CD4-positive, alpha-beta T cell (primary cell): ENCODE data around the gene RPTOR. TPM values are rescaled to one million over a fixed set of nuclear protein-coding genes. Genes with fewer than 3 reads are reported as not detected.

Source experiments
- ATAC-seq: fragments of 200-7000 bp; cut with Tn5 transposase; one replicate; pipeline ENCODE4 v1.10.0; 2022; ENCODE audit warnings: mild to moderate bottlenecking; ENCODE audit not compliant: poor library complexity
- CTCF ChIA-PET: fragments of 350-600 bp; sonication (Branson Sonifier 250); formaldehyde crosslinking; loops from one replicate; lab custom pipeline; 2021; ENCODE audit warnings: antibody characterized with exemption, inconsistent platforms; lab: Charles Lee
- POLR2A ChIA-PET: fragments of 350-600 bp; sonication (Branson Sonifier 250); formaldehyde crosslinking; loops from one replicate; lab custom pipeline; 2021; ENCODE audit warnings: antibody characterized with exemption, inconsistent platforms; lab: Charles Lee
- DNase-seq, 14 experiments: peaks; one replicate each; pipeline ENCODE4 v3.0.0-alpha.2; 2013 to 2020; ENCODE audit warnings: mixed read lengths in 2 of 14
- H3K27ac ChIP-seq, 2 donors: one replicate each; pipeline versions ENCODE4 v1.5.1 to v1.7.0; 2013; ENCODE audit warnings: low read length in 2 of 2, low read depth in 1 of 2, mild to moderate bottlenecking in 1 of 2
- H3K27me3 ChIP-seq, 2 experiments: 1 replicate in 1 of 2; 2 replicates in 1 of 2; pipeline versions ENCODE4 v1.6.1 to v1.7.0; 2013; ENCODE audit warnings: low read length in 2 of 2, control low read depth in 1 of 2, mild to moderate bottlenecking in 1 of 2, moderate library complexity in 1 of 2; ENCODE audit not compliant: insufficient read depth in 2 of 2, control insufficient read depth in 1 of 2
- H3K36me3 ChIP-seq: one replicate; pipeline ENCODE4 v1.6.1; 2013; ENCODE audit warnings: low read length, control low read depth; ENCODE audit not compliant: insufficient read depth
- H3K4me1 ChIP-seq: one replicate; pipeline ENCODE4 v1.6.1; 2013; ENCODE audit warnings: low read length, control low read depth; ENCODE audit not compliant: insufficient read depth
- H3K4me3 ChIP-seq: one replicate; pipeline ENCODE4 v1.5.1; 2013; ENCODE audit warnings: mild to moderate bottlenecking, low read length, moderate library complexity
- H3K9me3 ChIP-seq, 2 experiments: 1 replicate in 1 of 2; 2 replicates in 1 of 2; pipeline versions ENCODE4 v1.6.1 to v1.7.0; 2013; ENCODE audit warnings: low read length in 2 of 2, mild to moderate bottlenecking in 2 of 2, control low read depth in 1 of 2, moderate library complexity in 1 of 2; ENCODE audit not compliant: control insufficient read depth in 1 of 2, insufficient read depth in 1 of 2
- H3K27ac Mint-ChIP-seq: one replicate; pipeline ENCODE4 v1.8.0; 2020; ENCODE audit warnings: mixed read lengths
- H3K27me3 Mint-ChIP-seq: one replicate; pipeline ENCODE4 v1.8.0; 2021; ENCODE audit warnings: mixed read lengths
- H3K36me3 Mint-ChIP-seq: one replicate; pipeline ENCODE4 v1.8.0; 2021; ENCODE audit warnings: low read depth, mixed read lengths
- H3K4me1 Mint-ChIP-seq: one replicate; pipeline ENCODE4 v1.8.0; 2021; ENCODE audit warnings: low read depth, mixed read lengths
- H3K4me3 Mint-ChIP-seq: one replicate; pipeline ENCODE4 v1.8.0; 2020; ENCODE audit warnings: mild to moderate bottlenecking, mixed read lengths
- H3K9me3 Mint-ChIP-seq: one replicate; pipeline ENCODE4 v1.8.0; 2020; ENCODE audit warnings: mixed read lengths
- intact Hi-C, 2 experiments: fragments of 100-400 bp; cut with DNase I in 1 of 2; cut with micrococcal nuclease in 1 of 2; formaldehyde crosslinking; loops; one replicate each; pipeline versions ENCODE4 v1.15.1 to v1.9.0; 2023 to 2025; cut with DNase I, micrococcal nuclease
- total RNA-seq, 174 experiments: library from RNA in 2 of 174; stranded (reverse) in 2 of 174; gene quantifications; one replicate each; pipeline ENCODE4 v1.2.3 and lab custom pipeline; 2021 to 2026
- TF ChIP-seq, protein P1 (sequence below): fragments of 200-600 bp; IDR thresholded peaks from one replicate; pipeline ENCODE4 v1.8.0; 2022; ENCODE audit warnings: antibody characterized with exemption, mild to moderate bottlenecking

The RPTOR gene
- total RNA-seq, 2 experiments from 2014 or later, result 45.0 to 47.1 TPM

DNA sequence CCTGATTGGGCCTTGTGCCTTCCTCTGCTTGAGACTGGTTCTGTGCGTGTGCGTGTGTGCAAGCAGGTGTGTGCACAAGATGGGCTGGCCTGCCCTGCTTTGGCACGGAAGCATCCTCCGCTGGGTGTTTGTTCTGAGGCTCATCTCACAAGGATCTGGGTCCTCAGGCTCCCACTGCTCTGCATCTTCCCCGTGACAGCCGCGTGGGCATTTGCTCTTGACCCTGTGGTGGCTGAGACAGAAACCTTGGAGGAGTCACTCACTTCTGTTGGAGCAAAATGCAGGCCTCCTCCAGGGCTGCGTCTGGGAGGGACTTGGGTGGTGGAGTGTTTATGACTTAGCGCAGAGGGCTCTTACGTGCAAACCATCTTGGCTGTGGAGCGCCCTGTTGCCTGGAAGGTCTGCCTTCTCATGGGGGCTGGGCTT is 119.2 kb downstream of the RPTOR start:
- no peaks in the 10 kb centered on the region for H3K9me3 ChIP-seq
- H3K36me3 ChIP-seq, result no peaks in the 10 kb centered on the region
- ChIA-PET CTCF (interaction anchor here (4.1 kb wide), 1 partner anchor 14 kb away, joined by 12 read pairs; no protein-coding TSS in a partner anchor), POLR2A (interaction anchor here (1.0 to 2.9 kb wide), 7 partner anchors 8 to 119 kb away, joined by 3 to 18 read pairs (median 3); no protein-coding TSS in a partner anchor)
- ATAC-seq (peak; percentile 69), DNase-seq (peak; percentile 19 to 82 (median 42))
- H3K4me1 ChIP-seq, result peaks cover 60% of the 10 kb centered on the region
- peaks cover 81% of the 10 kb centered on the region for H3K4me1 Mint-ChIP-seq
- peak overlapping the region; percentile 61 to 88 for H3K27ac ChIP-seq
- TF ChIP-seq, protein P1, sequence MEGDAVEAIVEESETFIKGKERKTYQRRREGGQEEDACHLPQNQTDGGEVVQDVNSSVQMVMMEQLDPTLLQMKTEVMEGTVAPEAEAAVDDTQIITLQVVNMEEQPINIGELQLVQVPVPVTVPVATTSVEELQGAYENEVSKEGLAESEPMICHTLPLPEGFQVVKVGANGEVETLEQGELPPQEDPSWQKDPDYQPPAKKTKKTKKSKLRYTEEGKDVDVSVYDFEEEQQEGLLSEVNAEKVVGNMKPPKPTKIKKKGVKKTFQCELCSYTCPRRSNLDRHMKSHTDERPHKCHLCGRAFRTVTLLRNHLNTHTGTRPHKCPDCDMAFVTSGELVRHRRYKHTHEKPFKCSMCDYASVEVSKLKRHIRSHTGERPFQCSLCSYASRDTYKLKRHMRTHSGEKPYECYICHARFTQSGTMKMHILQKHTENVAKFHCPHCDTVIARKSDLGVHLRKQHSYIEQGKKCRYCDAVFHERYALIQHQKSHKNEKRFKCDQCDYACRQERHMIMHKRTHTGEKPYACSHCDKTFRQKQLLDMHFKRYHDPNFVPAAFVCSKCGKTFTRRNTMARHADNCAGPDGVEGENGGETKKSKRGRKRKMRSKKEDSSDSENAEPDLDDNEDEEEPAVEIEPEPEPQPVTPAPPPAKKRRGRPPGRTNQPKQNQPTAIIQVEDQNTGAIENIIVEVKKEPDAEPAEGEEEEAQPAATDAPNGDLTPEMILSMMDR, result no peak
- H3K9me3 Mint-ChIP-seq, result no peaks in the 10 kb centered on the region
- H3K4me3 Mint-ChIP-seq, result peak overlapping the region; percentile 71
- H3K27me3 Mint-ChIP-seq, result no peaks in the 10 kb centered on the region
- H3K36me3 Mint-ChIP-seq, result peaks cover 5% of the 10 kb centered on the region
- H3K27ac Mint-ChIP-seq, result peak overlapping the region; percentile 99
- no peaks in the 10 kb centered on the region for H3K27me3 ChIP-seq
- intact Hi-C loops, result loop anchor here (5.0 to 10.0 kb wide), 4 partner anchors 49 to 231 kb away; no protein-coding TSS in a partner anchor
- no peak overlapping the region for H3K4me3 ChIP-seq

DNA sequence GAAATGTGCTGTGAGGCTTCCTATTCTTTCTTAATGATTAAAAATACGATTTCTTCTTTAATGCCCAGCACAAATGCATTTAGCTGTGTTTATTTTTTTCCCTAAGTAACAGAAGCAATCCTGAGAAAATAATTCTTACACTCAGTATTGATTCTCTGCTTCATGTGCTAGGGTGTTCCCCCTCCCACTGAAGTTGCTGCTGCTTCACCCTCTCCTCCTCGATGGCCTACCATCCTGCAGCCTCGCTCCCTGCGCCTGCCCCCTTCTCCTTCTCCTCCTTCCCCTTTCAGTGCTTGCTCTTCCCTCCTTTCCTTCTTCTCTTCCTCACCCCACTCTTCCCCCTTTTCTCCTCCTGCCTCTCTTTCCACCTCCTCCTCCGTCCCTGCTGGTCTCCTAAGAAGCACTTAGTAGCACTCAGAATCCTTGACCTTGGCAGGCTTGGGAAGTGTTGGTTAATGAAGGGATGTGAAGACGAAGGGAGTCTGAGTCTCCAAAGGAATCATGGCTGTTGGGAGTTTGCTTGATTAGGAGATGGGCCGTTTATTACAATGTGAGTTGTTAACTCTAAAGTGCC is 119.7 kb downstream of the RPTOR start:
- H3K36me3 Mint-ChIP-seq, result peaks cover 3% of the 10 kb centered on the region
- Histone ChIP-seq H3K4me3 (peak overlapping the region; percentile 6), H3K9me3 (no peaks in the 10 kb centered on the region), H3K4me1 (peaks cover 60% of the 10 kb centered on the region), H3K27ac (peak overlapping the region; percentile 61 to 88), H3K27me3 (no peaks in the 10 kb centered on the region), H3K36me3 (no peaks in the 10 kb centered on the region)
- H3K4me1 Mint-ChIP-seq, result peaks cover 79% of the 10 kb centered on the region
- CTCF ChIA-PET, result interaction anchor here (4.1 kb wide), 1 partner anchor 15 kb away, joined by 12 read pairs; no protein-coding TSS in a partner anchor
- intact Hi-C loops, result loop anchor here (5.0 to 10.0 kb wide), 4 partner anchors 50 to 230 kb away; no protein-coding TSS in a partner anchor
- no peaks in the 10 kb centered on the region for H3K9me3 Mint-ChIP-seq
- TF ChIP-seq, protein P1, result no peak
- ATAC-seq (peak; percentile 21), DNase-seq (peak in 1 of 14 experiments; percentile 26)
- H3K27me3 Mint-ChIP-seq, result no peaks in the 10 kb centered on the region
- POLR2A ChIA-PET, result interaction anchor here (1.2 to 2.9 kb wide), 5 partner anchors 15 to 119 kb away, joined by 3 to 18 read pairs (median 4); no protein-coding TSS in a partner anchor
- peak overlapping the region; percentile 71 for H3K4me3 Mint-ChIP-seq
- peak overlapping the region; percentile 99 for H3K27ac Mint-ChIP-seq

DNA sequence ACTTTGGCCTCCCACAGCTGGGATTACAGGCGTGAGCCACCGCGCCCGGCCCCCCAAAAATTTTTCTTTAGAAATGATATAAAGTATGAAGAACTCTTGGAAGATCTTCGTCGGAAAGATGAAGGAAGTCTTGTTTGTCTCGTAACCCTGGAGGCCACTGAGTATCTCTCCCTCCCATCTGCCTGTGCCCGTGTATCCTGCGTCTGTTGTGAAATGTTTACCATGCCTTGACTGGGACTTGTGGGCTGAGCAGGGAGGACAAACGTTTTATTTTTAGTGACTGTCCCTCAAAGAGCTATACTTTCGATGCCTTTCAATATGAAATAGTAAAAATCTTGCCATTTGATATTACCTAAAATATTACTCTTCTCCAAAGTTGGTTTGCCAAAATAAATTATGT is 121.2 kb downstream of the RPTOR start:
- TF ChIP-seq, protein P1, result no peak
- Mint-ChIP-seq H3K27ac (peak overlapping the region; percentile 99), H3K27me3 (no peaks in the 10 kb centered on the region), H3K9me3 (no peaks in the 10 kb centered on the region), H3K4me3 (peak overlapping the region; percentile 55), H3K4me1 (peaks cover 93% of the 10 kb centered on the region), H3K36me3 (peaks cover 3% of the 10 kb centered on the region)
- Histone ChIP-seq H3K4me1 (peaks cover 60% of the 10 kb centered on the region), H3K27ac (peak overlapping the region in 1 of 2 donors; percentile 17), H3K9me3 (no peaks in the 10 kb centered on the region), H3K27me3 (no peaks in the 10 kb centered on the region), H3K4me3 (no peak overlapping the region), H3K36me3 (no peaks in the 10 kb centered on the region)
- DNase-seq, result no peak
- ATAC-seq, result no peak
- ChIA-PET CTCF (interaction anchor here (1.0 to 1.2 kb wide), 2 partner anchors 16 to 239 kb away, joined by 3 read pairs; no protein-coding TSS in a partner anchor), POLR2A (interaction anchor here (0.6 to 2.8 kb wide), 2 partner anchors 38 to 94 kb away, joined by 4 to 10 read pairs; no protein-coding TSS in a partner anchor)
- intact Hi-C loops, result loop anchor here in 1 of 2 experiments (1.0 to 10.0 kb wide), 5 partner anchors 16 to 229 kb away; no protein-coding TSS in a partner anchor
